ENCODE results near the gene MYO7B. TPM values are rescaled to one million over a fixed set of nuclear protein-coding genes. Genes with fewer than 3 reads are reported as not detected.

The MYO7B gene
- total RNA-seq, 2 donors from 2014 or later: 0.14 to 0.78 TPM

DNA sequence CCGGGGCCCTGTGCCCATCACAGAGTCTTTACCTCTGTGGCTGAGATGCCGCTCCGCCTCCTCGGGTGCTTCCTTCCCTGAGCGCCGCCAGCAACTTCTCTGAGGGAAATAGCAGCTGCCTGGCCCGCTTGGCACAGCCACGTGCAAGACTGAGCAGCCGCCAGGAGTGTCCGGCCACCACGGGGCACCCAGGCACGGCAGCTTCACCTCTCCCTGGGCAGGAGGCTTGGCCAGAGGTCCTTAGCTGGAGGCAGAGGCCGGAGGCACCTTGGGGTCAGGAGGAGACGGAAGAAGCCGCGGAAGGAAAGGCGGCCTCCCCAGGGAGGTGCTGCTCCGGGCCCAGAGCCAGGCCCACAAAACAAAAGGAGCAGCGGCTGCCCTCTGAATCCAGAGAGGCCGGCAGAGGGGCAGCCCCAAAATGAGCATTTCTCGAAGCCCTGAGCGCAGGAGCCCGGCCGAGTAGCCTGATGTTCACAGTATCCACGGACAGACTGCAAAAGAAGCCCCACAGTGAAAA, 145.9 kb downstream of the MYO7B start:
- no peaks in the 10 kb centered on the region for H3K36me3 ChIP-seq
- no peak for DNase-seq (ENCODE audit: low spot score)
- peaks cover 18 to 50% of the 10 kb centered on the region in 2 donors for H3K4me1 ChIP-seq (ENCODE audit: control insufficient read depth in 1 of 2, low read depth in 2 of 2)
- peak overlapping the region; percentile 66 for H3K4me3 ChIP-seq
- H3K27ac ChIP-seq: peak overlapping the region; percentile 23 to 32
- no peak for ATAC-seq (ENCODE audit: insufficient number of reproducible peaks, low FRiP score, low read depth)
- H3K9me3 ChIP-seq: no peaks in the 10 kb centered on the region
- H3K27me3 ChIP-seq (replicated peaks; ENCODE audit: insufficient read depth): no peaks in the 10 kb centered on the region
- TF ChIP-seq, protein P1, sequence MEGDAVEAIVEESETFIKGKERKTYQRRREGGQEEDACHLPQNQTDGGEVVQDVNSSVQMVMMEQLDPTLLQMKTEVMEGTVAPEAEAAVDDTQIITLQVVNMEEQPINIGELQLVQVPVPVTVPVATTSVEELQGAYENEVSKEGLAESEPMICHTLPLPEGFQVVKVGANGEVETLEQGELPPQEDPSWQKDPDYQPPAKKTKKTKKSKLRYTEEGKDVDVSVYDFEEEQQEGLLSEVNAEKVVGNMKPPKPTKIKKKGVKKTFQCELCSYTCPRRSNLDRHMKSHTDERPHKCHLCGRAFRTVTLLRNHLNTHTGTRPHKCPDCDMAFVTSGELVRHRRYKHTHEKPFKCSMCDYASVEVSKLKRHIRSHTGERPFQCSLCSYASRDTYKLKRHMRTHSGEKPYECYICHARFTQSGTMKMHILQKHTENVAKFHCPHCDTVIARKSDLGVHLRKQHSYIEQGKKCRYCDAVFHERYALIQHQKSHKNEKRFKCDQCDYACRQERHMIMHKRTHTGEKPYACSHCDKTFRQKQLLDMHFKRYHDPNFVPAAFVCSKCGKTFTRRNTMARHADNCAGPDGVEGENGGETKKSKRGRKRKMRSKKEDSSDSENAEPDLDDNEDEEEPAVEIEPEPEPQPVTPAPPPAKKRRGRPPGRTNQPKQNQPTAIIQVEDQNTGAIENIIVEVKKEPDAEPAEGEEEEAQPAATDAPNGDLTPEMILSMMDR (IDR thresholded peaks at IDR 0.05): no peak

DNA sequence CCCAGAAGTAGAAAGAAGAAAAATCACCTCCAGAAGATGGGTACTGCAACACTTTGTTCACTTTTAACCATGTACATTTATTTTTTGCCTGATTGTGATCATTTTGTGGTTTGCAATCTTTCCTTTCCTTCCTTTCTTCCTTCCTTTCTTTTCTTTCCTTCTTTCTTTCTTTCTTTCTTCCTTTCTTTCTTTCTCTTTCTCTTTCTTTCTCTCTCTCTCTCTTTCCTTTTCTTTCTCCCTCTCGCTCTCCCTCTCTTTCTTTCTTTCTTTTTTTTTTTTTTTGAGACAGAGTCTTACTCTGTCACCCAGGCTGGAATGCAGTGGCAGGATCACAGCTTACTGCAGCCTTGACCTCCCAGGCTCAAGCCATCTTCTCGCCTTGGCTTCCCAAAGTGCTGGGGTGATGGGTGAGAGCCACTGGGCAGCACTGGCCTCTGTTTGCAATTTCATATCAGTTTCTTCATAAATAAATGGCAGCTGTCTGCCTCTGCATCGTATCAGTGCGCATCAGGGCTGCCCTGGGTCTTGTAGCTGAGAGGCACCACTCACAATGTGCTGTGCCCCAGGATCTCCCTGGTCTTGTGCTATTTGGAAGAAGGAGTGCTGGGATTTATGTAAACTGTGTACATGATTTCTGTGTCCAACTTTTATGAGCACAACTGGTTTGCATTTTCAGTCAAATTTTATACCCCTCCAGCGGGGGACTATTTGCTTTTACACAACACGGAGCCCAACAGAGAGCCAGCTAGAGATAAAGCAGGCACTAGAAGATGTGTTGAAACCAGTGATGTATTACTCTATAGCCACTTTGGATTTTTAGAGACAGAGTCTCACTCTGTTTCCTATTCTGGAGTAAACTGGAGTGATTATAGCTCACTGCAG, 146.7 kb downstream of the MYO7B start:
- peak overlapping the region; percentile 66 for H3K4me3 ChIP-seq
- no peaks in the 10 kb centered on the region for H3K9me3 ChIP-seq
- DNase-seq (ENCODE audit: low spot score) (no peak), ATAC-seq (ENCODE audit: insufficient number of reproducible peaks, low FRiP score, low read depth) (no peak)
- TF ChIP-seq, protein P1 (IDR thresholded peaks at IDR 0.05): no peak
- peaks cover 11 to 42% of the 10 kb centered on the region in 2 donors for H3K4me1 ChIP-seq (ENCODE audit: control insufficient read depth in 1 of 2, low read depth in 2 of 2)
- H3K27me3 ChIP-seq (replicated peaks; ENCODE audit: insufficient read depth): no peaks in the 10 kb centered on the region
- no peaks in the 10 kb centered on the region for H3K36me3 ChIP-seq
- H3K27ac ChIP-seq: peak overlapping the region in 1 of 2 donors; percentile 32

DNA sequence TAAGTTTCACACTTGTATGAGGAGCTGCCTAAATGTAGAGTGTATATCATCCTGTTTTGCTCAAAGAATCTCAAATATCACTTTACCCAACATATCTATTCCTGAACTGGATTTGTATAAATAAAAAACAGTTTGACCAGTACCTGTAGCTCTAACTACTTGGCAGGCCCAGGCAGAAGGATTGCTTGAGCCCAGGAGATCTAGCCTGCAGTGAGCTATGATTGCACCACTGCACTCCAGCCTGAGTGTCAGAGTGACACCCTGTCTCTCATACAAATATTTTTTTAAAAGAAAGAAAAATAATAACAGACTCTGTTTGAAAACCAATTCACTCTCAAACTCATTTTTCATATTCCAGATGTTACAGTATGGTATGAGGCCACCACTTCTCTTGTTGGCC, 147.6 kb downstream of the MYO7B start:
- Histone ChIP-seq H3K27ac (peak overlapping the region; percentile 13 to 32), H3K27me3 (replicated peaks; ENCODE audit: insufficient read depth) (no peaks in the 10 kb centered on the region), H3K36me3 (no peaks in the 10 kb centered on the region), H3K4me1 (ENCODE audit: control insufficient read depth in 1 of 2, low read depth in 2 of 2) (peaks cover 11 to 35% of the 10 kb centered on the region in 2 donors), H3K4me3 (no peak overlapping the region), H3K9me3 (no peaks in the 10 kb centered on the region)
- DNase-seq (ENCODE audit: low spot score) (no peak), ATAC-seq (ENCODE audit: insufficient number of reproducible peaks, low FRiP score, low read depth) (no peak)
- TF ChIP-seq, protein P1 (IDR thresholded peaks at IDR 0.05): no peak

DNA sequence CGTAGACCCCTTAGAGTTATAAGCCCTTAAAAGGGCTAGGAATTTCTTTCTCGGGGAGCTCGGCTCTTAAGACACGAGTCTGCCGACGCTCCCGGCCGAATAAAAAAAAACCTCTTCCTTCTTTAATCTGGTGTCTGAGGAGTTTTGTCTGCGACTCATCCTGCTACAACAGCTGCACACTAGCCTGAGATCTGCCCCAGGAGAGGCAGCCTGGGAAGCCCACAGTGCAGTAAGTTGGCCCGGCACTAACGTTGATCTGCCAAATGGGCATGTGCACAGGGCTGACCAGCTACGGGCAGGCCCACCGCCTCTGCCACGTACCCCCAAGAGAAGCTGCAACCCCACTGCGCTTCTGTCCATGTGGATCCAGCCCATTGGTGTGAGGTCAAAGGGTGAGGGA, 148.3 kb downstream of the MYO7B start:
- no peaks in the 10 kb centered on the region for H3K36me3 ChIP-seq
- TF ChIP-seq, protein P1 (IDR thresholded peaks at IDR 0.05): no peak
- DNase-seq (ENCODE audit: low spot score): no peak
- no peak for ATAC-seq (ENCODE audit: insufficient number of reproducible peaks, low FRiP score, low read depth)
- H3K4me3 ChIP-seq: no peak overlapping the region
- peaks cover 11 to 35% of the 10 kb centered on the region in 2 donors for H3K4me1 ChIP-seq (ENCODE audit: control insufficient read depth in 1 of 2, low read depth in 2 of 2)
- H3K9me3 ChIP-seq: no peaks in the 10 kb centered on the region
- H3K27ac ChIP-seq: peak overlapping the region; percentile 32 to 45
- no peaks in the 10 kb centered on the region for H3K27me3 ChIP-seq (replicated peaks; ENCODE audit: insufficient read depth)

DNA sequence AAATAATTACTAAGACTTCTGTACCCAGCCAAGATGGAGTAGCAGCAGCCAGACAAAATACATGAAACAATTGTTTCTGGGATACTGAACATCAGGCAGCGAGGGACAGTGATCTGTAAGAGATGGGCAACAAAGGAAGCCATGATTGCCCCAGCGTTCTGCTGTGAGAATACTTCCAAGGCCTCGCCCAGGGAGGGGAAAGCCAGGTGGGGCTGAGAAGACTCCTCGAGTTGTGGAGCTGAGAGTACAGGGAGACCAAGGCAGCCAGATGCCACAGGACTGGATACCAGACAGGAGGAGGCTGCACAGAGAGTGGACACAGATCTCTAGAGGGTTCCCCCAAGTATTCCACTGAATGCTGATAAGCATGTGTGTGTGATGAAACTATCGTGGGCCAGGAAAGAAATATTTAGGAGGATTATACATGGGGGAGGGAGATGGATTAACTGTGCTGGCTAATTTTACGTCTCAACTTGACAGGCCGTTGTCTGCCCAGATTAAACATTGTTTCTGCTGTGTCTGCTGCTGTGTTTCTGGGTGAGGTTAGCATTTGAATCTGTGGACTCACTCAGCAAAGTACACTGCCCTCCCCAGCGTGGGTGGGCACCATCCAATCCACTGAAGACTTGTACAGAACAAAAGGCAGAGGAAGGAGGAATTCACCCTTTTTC, 150.1 kb downstream of the MYO7B start:
- ATAC-seq (ENCODE audit: insufficient number of reproducible peaks, low FRiP score, low read depth) (no peak), DNase-seq (ENCODE audit: low spot score) (no peak)
- Histone ChIP-seq H3K4me1 (ENCODE audit: control insufficient read depth in 1 of 2, low read depth in 2 of 2) (peaks cover 11 to 35% of the 10 kb centered on the region in 2 donors), H3K4me3 (no peak overlapping the region), H3K9me3 (no peaks in the 10 kb centered on the region), H3K27ac (no peak overlapping the region), H3K27me3 (replicated peaks; ENCODE audit: insufficient read depth) (no peaks in the 10 kb centered on the region), H3K36me3 (no peaks in the 10 kb centered on the region)
- TF ChIP-seq, protein P1 (IDR thresholded peaks at IDR 0.05): no peak

Measured in thoracic aorta (tissue), 2 donors.